ENCODE results near the gene GAL3ST2.

Gene GAL3ST2

DNA sequence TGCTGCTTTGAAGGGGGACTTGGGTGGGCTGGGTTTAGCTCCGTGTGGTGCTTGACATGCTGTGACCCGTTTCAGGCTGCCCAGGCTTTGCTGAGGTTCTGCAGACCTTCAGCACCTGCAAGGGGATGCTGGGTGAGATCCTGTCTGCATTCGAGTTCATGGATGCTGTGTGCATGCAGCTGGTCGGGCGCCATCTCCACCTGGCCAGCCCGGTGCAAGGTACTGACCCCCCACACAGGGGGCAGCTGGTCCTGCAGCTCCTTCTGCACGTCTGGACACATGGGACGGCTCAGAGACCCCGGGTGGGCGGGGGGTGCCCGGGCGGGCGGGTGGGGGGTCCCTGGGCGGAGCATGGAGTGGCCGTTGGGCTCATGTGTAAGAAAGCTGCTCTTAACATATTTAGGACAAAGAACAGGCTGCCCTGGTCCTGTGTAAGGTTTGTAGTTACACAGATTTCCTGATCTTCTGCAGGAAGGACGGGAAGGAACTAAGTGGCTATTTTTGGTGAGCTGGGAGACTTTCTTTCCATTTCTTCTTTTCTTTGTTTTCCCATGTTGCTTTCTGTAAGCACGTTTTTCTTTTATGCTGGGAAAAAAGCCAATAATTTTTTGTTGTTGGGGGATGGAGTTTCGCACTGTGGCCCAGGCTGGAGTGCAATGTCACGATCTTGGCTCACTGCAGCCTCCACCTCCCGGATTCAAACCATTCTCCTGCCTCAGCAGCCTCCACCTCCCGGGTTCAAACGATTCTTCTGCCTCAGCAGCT, 26.4 kb upstream of the GAL3ST2 start:
- no peak overlapping the region for H3K27ac ChIP-seq
- intact Hi-C loops (cut with DNase I; ENCODE audit: low total_unique reads): no loop called here

DNA sequence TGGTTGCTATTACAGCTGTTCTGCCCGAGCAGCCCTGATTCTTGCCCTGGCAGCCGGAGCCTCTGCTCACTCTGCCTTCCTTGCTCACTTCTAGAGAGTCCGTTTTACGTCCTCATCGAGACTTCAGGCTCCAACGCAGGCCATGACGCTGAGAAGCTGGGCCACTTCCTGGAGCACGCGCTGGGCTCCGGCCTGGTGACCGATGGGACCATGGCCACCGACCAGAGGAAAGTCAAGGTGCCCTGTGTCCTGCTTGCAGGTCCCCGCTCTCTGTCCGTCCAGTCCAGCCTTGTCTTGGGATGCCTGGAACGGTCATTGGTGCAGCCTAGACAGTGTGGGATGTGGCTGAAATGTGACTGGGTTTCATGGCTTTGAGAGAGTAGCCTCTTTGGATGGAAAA, 25.5 kb upstream of the GAL3ST2 start:
- Histone ChIP-seq H3K36me3 (peaks cover 15 to 98% (median 56%) of the 10 kb centered on the region in 3 donors), H3K27ac (no peak overlapping the region), H3K4me3 (no peak overlapping the region), H3K4me1 (no peaks in the 10 kb centered on the region), H3K9me3 (no peaks in the 10 kb centered on the region), H3K27me3 (no peaks in the 10 kb centered on the region)
- TF ChIP-seq, protein P1, sequence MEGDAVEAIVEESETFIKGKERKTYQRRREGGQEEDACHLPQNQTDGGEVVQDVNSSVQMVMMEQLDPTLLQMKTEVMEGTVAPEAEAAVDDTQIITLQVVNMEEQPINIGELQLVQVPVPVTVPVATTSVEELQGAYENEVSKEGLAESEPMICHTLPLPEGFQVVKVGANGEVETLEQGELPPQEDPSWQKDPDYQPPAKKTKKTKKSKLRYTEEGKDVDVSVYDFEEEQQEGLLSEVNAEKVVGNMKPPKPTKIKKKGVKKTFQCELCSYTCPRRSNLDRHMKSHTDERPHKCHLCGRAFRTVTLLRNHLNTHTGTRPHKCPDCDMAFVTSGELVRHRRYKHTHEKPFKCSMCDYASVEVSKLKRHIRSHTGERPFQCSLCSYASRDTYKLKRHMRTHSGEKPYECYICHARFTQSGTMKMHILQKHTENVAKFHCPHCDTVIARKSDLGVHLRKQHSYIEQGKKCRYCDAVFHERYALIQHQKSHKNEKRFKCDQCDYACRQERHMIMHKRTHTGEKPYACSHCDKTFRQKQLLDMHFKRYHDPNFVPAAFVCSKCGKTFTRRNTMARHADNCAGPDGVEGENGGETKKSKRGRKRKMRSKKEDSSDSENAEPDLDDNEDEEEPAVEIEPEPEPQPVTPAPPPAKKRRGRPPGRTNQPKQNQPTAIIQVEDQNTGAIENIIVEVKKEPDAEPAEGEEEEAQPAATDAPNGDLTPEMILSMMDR (IDR thresholded peaks at IDR 0.05): no peak
- intact Hi-C loops (cut with DNase I; ENCODE audit: low total_unique reads): no loop called here
- DNase-seq: no peak

More for the DNA sequence above, 26.4 kb upstream of the GAL3ST2 start:
- DNase-seq: no peak
- Histone ChIP-seq H3K27me3 (no peaks in the 10 kb centered on the region), H3K4me1 (no peaks in the 10 kb centered on the region), H3K4me3 (no peak overlapping the region), H3K36me3 (peaks cover 17 to 97% (median 56%) of the 10 kb centered on the region in 3 donors), H3K9me3 (no peaks in the 10 kb centered on the region)
- TF ChIP-seq, protein P1 (IDR thresholded peaks at IDR 0.05): no peak

DNA sequence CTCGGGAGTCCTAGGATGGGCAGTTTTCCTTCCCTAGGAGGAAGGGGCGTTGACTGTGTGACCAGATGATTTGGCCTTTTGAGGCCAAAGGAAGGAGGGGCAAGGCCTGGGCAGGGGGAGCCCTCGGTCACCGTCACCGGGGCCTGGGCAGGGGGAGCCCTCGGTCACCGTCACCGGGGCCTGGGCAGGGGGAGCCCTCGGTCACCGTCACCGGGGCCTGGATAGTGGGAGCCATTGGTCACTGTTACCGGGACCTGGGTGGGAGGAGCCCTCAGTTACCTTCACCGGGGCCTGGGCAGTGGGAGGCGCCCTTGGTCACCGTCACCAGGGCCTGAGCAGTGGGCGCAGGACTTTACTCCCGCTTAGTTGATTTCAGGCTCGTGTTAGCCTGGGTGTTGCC, 24.8 kb upstream of the GAL3ST2 start:
- intact Hi-C loops (cut with DNase I; ENCODE audit: low total_unique reads): no loop called here
- H3K9me3 ChIP-seq: no peaks in the 10 kb centered on the region
- H3K27ac ChIP-seq: no peak overlapping the region
- no peaks in the 10 kb centered on the region for H3K4me1 ChIP-seq
- TF ChIP-seq, protein P1 (IDR thresholded peaks at IDR 0.05): no peak
- no peaks in the 10 kb centered on the region for H3K27me3 ChIP-seq
- peaks cover 15 to 98% (median 59%) of the 10 kb centered on the region in 3 donors for H3K36me3 ChIP-seq
- no peak overlapping the region for H3K4me3 ChIP-seq
- DNase-seq: no peak

DNA sequence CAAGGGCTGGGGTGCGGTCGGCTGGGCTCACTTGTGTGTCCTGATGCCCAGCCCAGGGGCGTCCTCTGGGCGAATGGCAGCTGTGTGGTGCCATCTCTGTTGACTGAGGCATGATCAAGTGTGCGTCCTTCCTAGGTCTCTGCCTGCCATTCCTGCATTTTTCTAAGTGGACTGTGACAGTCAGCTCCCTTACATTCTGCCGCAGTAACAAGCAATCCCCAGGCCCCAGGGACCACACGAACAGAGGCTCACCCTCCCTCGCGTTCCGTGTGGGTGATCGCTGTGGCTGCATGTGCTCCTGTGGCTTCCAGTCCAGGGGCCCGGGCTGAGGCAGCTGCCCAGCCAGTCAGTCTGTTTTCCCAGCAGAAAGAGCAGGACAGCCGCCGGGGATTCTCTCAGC, 24.4 kb upstream of the GAL3ST2 start:
- intact Hi-C loops (cut with DNase I; ENCODE audit: low total_unique reads): no loop called here
- Histone ChIP-seq H3K36me3 (peaks cover 15 to 98% (median 60%) of the 10 kb centered on the region in 3 donors), H3K9me3 (no peaks in the 10 kb centered on the region), H3K27me3 (no peaks in the 10 kb centered on the region), H3K4me1 (no peaks in the 10 kb centered on the region), H3K27ac (no peak overlapping the region), H3K4me3 (no peak overlapping the region)
- no peak for DNase-seq
- TF ChIP-seq, protein P1 (IDR thresholded peaks at IDR 0.05): no peak

DNA sequence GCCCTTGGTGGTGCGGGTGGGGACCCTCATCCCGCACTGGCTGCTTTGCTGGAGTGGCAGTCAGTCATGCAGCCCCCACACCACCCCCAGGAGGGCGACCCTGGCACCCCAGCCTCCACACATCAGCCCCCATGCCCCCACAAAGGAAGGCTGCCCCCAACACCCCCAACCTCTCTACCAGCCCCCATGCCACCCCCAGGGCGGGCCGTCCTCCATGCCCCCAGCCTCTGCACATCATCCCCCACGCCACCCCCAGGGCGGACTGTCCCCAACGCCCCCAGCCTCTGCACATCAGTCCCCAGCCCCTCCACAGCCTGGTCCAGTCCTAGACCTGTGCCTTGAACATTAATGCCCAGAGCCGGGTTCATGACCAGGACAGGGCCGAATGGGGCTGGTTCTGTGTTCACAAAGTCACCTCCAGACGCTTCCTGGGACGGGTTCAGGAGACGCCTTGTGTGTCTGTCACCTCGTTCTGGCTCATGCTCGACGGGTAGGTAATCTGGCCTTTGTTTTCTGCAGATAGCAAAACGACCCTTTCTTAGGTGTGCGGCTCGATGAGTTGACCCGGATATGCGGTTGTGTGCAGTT, 23.8 kb upstream of the GAL3ST2 start:
- DNase-seq: no peak
- TF ChIP-seq, protein P1 (IDR thresholded peaks at IDR 0.05): no peak
- Histone ChIP-seq H3K27me3 (no peaks in the 10 kb centered on the region), H3K9me3 (no peaks in the 10 kb centered on the region), H3K36me3 (peaks cover 15 to 100% (median 65%) of the 10 kb centered on the region in 3 donors), H3K27ac (no peak overlapping the region), H3K4me1 (no peaks in the 10 kb centered on the region), H3K4me3 (no peak overlapping the region)
- intact Hi-C loops (cut with DNase I; ENCODE audit: low total_unique reads): no loop called here

Data from tibial artery (tissue), 4 donors.